GM21367 (cell line): ENCODE data around the gene ARHGAP22.

ENCODE experiments used
- ATAC-seq: cut with Tn5 transposase; IDR thresholded peaks from one replicate; pipeline ENCODE4 v1.9.1; 2021; ENCODE audit not compliant: unreplicated experiment

The ARHGAP22 gene

GRCh38 chr10:48467669-48468068, 137.2 kb downstream of the ARHGAP22 start:
- no peak for ATAC-seq

DNA sequence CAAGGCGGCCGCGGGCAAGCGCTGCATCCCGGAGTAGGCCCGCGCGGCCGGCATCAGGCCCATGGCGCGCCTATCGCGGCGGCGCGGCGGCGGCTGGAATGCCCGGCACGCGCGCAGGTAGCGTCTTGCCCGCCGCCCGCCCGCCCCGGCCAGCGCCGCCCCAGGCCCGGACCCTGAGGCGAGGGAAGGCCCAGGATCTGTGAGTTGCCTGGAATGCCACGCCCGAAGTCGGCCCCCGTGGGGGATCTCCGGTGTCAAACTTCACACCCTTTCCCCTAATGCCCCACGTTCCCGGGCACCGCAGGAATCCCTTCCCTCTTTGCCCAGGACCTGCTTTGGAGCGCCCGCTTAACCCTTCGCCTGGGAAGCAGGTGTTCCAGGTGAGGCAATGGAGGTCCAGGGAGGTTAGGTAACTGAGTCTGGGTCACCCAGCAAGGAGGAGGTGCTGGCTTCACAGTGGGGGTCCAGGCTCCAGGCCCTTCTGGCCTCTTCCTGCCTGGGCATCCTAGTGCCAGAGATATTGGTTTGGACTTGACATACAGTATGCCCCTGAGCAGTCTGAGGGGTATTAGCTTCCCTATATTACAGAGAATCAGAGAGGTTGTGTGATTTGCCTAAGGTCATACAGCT, 138.1 kb downstream of the ARHGAP22 start:
- ATAC-seq: no peak

GRCh38 chr10:48465860-48466521, 138.9 kb downstream of the ARHGAP22 start:
- no peak for ATAC-seq

GRCh38 chr10:48464871-48465736, 139.8 kb downstream of the ARHGAP22 start:
- no peak for ATAC-seq

DNA sequence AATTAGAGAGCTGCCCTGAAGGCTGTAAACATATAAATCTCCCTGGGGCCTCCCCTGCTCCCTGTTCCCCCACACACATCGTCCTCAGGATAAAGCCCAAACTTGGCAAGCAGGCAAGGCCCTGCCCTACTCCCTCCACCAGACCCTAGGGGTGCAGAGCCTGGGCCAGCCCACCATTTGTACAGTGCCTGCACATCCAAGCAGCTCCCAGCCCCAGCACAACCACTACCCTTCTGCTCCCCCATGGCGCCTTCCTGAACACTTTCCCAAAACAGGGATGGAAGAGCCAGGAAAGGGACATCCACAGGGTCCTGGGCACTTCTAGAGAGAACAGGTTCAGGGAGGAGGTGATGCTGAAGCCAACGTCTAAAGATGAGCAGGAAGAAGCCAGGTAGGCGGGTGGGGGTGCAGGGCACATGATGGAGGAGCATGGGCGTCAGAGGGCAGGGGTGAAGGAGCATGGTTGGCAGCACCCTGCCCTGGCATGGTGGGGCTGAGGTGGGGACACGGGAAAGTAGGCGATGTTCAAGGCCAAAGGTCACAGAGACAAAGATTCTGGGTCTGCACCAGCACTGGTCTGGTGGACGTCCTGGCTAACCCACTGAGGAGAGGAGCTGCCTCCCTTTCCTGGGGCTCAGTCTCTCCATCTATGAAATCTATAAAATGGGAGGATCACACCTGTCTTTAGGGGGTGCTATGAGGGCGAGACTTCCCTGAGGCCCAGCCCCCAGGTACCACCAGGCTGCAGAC, 140.6 kb downstream of the ARHGAP22 start:
- ATAC-seq: no peak

- ATAC-seq: no peak
Observed at GRCh38 chr10:48463318-48464003, 141.4 kb downstream of the ARHGAP22 start.

- no peak for ATAC-seq
Observed at GRCh38 chr10:48462482-48463020, 142.3 kb downstream of the ARHGAP22 start.

- ATAC-seq: no peak
Observed at GRCh38 chr10:48461623-48462481, 143.0 kb downstream of the ARHGAP22 start.

GRCh38 chr10:48460182-48460581, 144.7 kb downstream of the ARHGAP22 start:
- ATAC-seq: no peak

DNA sequence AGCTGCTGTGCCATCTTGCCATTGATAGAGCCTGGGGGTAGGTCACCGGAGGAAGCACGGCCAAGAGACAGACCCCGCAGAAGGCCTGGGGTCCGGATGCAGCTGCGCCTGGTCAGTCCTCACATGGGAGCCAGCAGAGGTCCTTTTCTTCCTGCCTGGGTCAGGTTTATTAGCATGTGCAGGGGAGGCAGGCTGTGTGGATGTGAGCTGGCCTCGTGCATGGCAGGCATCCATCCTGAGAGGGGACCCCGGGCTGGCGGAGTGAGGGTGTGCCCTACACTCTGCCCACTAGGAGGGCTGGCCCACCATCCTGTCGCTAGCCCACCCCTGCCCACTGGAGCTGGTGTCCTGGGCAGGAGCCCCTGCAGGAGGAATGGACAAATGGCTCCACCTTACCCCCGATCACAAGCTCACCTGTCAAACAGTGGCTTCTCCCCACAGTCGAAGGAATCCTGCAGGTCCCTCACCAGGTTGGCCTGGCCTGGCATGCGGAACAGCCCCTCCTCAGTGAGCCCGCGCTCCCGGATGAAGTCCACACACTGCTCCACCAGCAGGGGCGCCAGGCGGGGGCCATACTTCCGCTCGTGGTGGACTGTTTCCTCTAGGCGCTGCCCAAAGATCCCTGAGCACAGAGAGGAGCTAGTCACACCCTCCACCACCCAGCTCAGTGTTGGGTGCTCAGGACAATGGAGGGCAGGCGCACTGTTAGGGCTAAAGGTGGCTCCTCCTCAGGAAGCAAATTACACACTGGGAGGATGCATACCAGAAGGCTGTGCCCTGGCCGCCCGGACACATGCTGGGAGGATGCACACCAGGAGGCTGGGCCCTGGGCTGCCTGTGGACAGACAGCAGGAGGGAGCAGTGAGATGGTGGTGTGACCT, 145.4 kb downstream of the ARHGAP22 start:
- ATAC-seq: no peak

GRCh38 chr10:48458662-48459048, 146.2 kb downstream of the ARHGAP22 start:
- no peak for ATAC-seq

DNA sequence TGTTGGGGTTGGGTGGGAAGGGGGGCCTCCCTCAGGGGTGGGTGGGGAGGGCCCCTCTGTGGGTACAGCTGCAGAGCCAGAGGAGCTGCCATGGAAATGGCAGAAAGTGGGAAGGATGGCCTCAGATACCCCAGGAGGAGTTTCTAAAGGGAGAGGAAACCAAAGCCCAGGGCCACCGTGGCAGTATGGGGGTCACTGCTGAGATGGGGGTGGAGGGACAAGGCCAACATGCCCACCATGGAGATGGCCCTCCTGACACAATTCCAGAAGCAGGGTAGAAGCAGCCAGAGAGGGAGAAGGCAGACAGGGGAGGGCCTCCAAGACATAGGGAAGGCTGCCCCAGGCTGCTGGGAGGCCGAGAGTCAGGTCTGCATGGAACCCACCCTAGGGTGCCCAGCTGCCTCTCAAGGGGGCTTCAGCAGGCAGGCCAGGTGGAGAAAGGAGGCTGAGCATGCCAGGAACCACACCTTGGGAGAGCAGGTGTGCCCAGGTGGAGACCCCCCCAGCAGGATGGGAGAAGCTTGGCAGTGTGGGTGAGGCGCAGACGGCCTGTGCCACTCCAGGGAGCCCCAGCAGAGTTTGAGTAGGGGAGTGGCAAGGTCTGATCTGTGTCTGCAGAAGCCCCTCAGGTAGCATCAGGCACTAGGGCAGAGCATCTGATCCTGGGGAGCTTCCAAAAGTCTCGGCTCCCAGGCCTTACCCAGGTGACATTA, 146.8 kb downstream of the ARHGAP22 start:
- no peak for ATAC-seq

GRCh38 chr10:48456808-48457761, 147.8 kb downstream of the ARHGAP22 start:
- no peak for ATAC-seq

DNA sequence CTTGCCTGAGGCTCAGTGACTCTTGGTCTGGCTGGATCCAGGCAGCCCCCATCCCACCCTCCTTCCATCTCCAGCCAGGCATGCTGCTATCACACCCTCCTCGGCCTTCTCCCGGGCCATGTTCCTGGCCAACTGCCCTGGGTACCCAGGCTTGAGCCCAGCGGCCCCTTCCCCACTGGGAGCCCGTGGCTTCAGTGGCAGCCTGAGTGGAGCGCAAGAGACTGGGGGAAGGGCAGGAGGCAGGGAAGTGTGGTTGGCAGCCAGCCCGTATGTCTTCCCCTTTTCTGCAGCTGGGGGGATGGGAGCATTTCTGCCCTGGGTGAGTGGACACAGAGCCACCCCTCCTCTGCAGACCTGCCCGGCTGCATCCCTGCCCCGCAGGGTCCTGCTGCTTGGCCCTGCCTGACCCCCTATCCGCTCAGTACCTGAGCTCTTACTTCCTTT, 148.5 kb downstream of the ARHGAP22 start:
- no peak for ATAC-seq

- no peak for ATAC-seq
Observed at GRCh38 chr10:48455392-48456151, 149.3 kb downstream of the ARHGAP22 start.

DNA sequence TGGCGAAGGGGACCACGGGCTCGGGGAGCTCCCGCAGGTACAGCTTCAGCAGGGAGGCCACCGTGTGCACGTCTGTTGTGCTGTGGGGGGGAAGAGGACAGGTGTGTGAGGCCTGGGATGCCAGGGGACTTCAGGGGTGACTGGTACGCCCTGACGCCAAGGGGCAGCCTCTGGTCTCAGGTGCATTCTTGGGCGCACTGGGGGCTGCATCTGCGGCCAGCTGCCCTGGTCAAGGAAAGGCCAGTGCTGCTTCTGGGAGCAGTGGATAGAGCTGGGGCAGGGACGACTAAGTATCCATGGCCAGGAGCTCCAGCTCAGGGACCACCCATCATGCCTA, 149.8 kb downstream of the ARHGAP22 start:
- ATAC-seq: no peak
